ENCODE measurements around the gene PRSS27.

DNA sequence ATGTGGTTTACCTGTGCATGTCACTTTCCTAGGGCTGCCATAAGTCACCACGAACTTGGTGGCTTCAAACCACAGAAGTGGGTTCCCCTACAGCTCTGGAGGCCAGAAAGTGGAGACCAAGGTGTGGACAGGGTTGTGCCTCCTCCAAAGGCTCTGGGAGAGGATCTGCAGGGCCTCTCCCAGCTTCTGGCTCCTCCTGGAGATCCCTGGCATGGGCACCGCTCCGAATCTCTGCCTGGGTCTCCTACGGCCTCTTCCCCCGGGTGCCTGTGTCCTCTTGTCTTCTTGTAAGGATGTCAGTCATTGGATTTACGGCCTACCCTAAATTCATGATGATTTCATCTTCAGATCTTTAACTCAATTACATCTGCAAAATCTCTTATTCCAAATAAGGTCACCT, 29.9 kb upstream of the PRSS27 start:
- TF ChIP-seq, protein P1, sequence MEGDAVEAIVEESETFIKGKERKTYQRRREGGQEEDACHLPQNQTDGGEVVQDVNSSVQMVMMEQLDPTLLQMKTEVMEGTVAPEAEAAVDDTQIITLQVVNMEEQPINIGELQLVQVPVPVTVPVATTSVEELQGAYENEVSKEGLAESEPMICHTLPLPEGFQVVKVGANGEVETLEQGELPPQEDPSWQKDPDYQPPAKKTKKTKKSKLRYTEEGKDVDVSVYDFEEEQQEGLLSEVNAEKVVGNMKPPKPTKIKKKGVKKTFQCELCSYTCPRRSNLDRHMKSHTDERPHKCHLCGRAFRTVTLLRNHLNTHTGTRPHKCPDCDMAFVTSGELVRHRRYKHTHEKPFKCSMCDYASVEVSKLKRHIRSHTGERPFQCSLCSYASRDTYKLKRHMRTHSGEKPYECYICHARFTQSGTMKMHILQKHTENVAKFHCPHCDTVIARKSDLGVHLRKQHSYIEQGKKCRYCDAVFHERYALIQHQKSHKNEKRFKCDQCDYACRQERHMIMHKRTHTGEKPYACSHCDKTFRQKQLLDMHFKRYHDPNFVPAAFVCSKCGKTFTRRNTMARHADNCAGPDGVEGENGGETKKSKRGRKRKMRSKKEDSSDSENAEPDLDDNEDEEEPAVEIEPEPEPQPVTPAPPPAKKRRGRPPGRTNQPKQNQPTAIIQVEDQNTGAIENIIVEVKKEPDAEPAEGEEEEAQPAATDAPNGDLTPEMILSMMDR (IDR thresholded peaks at IDR 0.05), result no peak
- no peak for TF ChIP-seq POLR2A (IDR thresholded peaks at IDR 0.05)

Data from Peyer's patch (tissue), 4 donors.